Colonic mucosa (tissue), 4 donors: ENCODE measurements around the gene CASP12. TPM values are rescaled to one million over a fixed set of nuclear protein-coding genes. Genes with fewer than 3 reads are reported as not detected.
A peak's percentile ranks its signal among the peaks of the same experiment; 100 is the strongest.

Source experiments
- DNase-seq: peaks from one replicate; pipeline ENCODE4 v3.0.0-alpha.2; 2020
- H3K27ac ChIP-seq: fragments of 200-600 bp; one replicate; pipeline ENCODE4 v1.8.0; 2021
- H3K27me3 ChIP-seq: fragments of 200-600 bp; one replicate; pipeline ENCODE4 v1.8.0; 2021
- H3K36me3 ChIP-seq: fragments of 200-600 bp; one replicate; pipeline ENCODE4 v1.8.0; 2021
- H3K4me1 ChIP-seq: fragments of 200-600 bp; one replicate; pipeline ENCODE4 v1.8.0; 2021; ENCODE audit warnings: mild to moderate bottlenecking
- H3K4me3 ChIP-seq: fragments of 200-600 bp; one replicate; pipeline ENCODE4 v1.8.0; 2021
- H3K9ac ChIP-seq, 2 donors: one replicate each; pipeline ENCODE4 v1.7.0; 2013; ENCODE audit warnings: control low read depth in 2 of 2, low read depth in 2 of 2, low read length in 2 of 2
- H3K9me3 ChIP-seq: fragments of 200-600 bp; one replicate; pipeline ENCODE4 v1.8.0; 2021
- intact Hi-C: fragments of 100-400 bp; cut with DNase I; formaldehyde crosslinking; loops from one replicate; pipeline ENCODE4 v1.14.1; 2022
- total RNA-seq, 2 donors: library from RNA; stranded (reverse); fragmentation: NEBNext Ultra II Directional in 1 of 2; extraction: Animal tissue kit (Norgen Biotek cat#: 25700) in 1 of 2; gene quantifications; one replicate each; pipeline ENCODE4 v1.2.1, GENCODE V29; 2021
- TF ChIP-seq, protein P1 (sequence below): fragments of 200-600 bp; IDR thresholded peaks from one replicate; pipeline ENCODE4 v1.8.0; 2022; ENCODE audit warnings: antibody characterized with exemption, mild to moderate bottlenecking
- donor health status: healthy.
- donor health status: DM: no; HTN: no; CAD: no.
- donor health status: DM: no; HTN: no; CAD: no.

Gene CASP12
- total RNA-seq, 2 donors from 2014 or later, result 0.27 TPM; not detected in 1

DNA sequence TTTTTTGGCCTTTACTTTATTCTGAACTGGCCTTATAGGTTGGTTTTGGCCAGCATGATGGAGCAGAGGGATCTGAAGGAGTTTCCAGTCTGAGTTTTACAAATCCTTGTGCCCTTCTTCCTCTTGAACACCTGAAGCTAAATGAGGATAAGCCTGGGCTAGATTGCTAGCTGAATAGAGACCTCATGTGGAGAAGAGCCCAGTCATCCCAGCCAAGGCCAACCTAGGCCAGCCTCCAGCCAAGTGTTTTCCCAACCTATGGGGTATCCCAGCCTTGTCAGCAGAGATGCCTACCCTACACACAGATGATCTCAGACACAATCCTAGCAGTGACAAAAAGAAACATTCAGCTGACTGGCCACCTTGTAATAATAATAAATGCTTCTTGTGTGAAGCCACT is 966 bp upstream of the CASP12 start:
- Histone ChIP-seq H3K4me1 (no peaks in the 10 kb centered on the region), H3K27me3 (no peaks in the 10 kb centered on the region), H3K27ac (no peak overlapping the region)

DNA sequence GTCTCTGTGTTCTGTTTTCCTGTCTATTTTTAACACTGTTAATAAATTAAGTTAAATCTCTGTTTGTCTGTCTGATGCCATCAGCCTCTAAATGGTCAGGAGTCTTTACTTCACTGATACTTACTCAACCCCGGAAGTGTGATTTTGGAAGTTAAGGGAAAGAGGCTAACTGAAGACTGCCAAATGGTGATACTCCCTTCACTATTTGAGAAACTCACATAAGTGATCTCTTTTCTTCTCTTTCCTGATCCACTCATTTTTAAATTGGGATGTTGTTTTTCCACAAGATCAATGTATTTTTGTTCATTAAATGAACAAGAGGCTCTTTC is 389 bp upstream of the CASP12 start:
- no peak overlapping the region for H3K4me3 ChIP-seq
- no peaks in the 10 kb centered on the region for H3K27me3 ChIP-seq
- DNase-seq, result no peak
- H3K4me1 ChIP-seq, result no peaks in the 10 kb centered on the region
- H3K27ac ChIP-seq, result peak overlapping the region; percentile 49
- H3K36me3 ChIP-seq, result no peaks in the 10 kb centered on the region
- intact Hi-C loops, result no loop called here
- TF ChIP-seq, protein P1, sequence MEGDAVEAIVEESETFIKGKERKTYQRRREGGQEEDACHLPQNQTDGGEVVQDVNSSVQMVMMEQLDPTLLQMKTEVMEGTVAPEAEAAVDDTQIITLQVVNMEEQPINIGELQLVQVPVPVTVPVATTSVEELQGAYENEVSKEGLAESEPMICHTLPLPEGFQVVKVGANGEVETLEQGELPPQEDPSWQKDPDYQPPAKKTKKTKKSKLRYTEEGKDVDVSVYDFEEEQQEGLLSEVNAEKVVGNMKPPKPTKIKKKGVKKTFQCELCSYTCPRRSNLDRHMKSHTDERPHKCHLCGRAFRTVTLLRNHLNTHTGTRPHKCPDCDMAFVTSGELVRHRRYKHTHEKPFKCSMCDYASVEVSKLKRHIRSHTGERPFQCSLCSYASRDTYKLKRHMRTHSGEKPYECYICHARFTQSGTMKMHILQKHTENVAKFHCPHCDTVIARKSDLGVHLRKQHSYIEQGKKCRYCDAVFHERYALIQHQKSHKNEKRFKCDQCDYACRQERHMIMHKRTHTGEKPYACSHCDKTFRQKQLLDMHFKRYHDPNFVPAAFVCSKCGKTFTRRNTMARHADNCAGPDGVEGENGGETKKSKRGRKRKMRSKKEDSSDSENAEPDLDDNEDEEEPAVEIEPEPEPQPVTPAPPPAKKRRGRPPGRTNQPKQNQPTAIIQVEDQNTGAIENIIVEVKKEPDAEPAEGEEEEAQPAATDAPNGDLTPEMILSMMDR, result no peak
- no peak overlapping the region for H3K9ac ChIP-seq
- H3K9me3 ChIP-seq, result no peaks in the 10 kb centered on the region

More for the DNA sequence above, 966 bp upstream of the CASP12 start:
- intact Hi-C loops, result no loop called here
- no peaks in the 10 kb centered on the region for H3K36me3 ChIP-seq
- H3K9me3 ChIP-seq, result no peaks in the 10 kb centered on the region
- no peak for DNase-seq
- TF ChIP-seq, protein P1, result no peak
- H3K9ac ChIP-seq, result no peak overlapping the region
- H3K4me3 ChIP-seq, result no peak overlapping the region

DNA sequence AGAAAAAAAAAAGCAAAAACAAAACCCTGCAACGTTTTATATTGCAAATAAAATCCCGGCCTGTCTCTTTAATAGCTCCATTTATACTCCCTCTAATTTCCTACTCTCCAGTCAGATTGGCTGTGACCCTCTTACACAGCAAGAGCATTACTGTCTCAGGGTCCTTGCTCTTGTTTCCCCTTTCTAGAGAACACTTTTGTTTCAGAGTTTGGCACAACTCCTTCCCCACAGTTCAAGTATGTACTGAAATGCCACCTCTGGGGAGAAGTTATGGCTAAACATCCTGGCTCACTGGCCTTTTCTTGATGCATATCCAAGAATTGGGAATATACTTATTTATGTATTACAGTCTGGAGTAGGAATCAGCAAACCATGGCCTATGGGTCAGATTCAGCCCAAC is 2.6 kb downstream of the CASP12 start:
- TF ChIP-seq, protein P1, result no peak
- no peaks in the 10 kb centered on the region for H3K4me1 ChIP-seq
- H3K9ac ChIP-seq, result no peak overlapping the region
- DNase-seq, result no peak
- H3K27ac ChIP-seq, result no peak overlapping the region
- intact Hi-C loops, result no loop called here
- no peak overlapping the region for H3K4me3 ChIP-seq
- no peaks in the 10 kb centered on the region for H3K9me3 ChIP-seq
- H3K27me3 ChIP-seq, result no peaks in the 10 kb centered on the region
- no peaks in the 10 kb centered on the region for H3K36me3 ChIP-seq

DNA sequence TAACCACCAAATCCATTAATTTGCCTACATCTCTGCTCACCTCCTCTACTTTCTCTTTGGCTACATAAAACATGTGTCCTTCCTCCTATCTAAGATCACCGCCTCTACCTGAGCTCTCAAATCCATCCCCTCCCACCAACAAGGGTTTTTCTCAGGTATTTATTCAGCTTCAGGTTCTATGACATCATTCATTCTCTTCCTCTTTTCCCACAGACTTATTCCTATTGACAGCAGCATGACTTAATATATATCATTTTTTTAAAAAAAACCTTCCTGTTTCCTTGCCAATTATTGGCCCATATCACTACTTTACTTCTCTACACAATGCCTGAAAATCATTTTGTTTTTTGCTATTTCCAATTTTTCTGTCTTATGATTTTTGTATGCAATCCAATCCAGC is 4.4 kb downstream of the CASP12 start:
- no peaks in the 10 kb centered on the region for H3K9me3 ChIP-seq
- intact Hi-C loops, result no loop called here

DNA sequence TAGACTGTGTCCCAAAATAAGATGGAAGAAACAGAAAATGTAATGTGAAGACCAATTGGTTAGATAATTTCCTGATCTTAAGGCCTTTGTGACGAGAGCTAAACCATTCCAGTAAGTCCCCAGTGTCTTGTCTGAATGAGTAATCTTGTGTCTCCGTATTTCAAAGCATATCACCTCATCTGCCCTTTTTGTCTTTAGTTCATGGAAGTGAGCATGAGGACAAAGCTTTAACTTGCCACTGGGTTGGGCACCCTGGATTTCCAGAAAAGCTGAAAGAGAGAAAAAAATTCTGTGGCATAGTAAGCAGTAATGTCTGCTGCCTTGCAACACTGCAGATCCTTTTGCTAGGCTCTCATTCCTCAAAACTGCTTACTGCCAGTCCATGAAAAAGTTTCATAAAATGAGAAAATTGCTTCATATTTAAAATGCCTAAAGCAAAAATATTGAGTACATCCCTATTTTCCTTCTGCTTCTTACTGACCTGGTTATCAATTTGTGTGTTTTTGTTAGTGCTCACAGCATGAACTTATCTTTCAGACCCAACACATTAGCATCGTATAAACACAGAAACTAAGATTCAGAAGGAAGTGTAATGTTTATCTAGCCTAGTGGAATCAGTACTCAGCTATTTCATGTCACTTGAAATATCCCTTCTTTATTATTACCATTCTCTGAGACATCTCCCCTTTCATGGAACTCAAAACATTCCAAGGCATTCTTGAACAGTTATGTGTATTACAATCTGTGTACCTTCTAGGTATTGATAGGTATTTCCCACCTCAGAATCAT is 5.3 kb downstream of the CASP12 start:
- Histone ChIP-seq H3K9ac (no peak overlapping the region), H3K27ac (no peak overlapping the region), H3K9me3 (no peaks in the 10 kb centered on the region), H3K36me3 (no peaks in the 10 kb centered on the region), H3K27me3 (no peaks in the 10 kb centered on the region), H3K4me1 (no peaks in the 10 kb centered on the region), H3K4me3 (no peak overlapping the region)
- intact Hi-C loops, result no loop called here
- TF ChIP-seq, protein P1, result no peak
- DNase-seq, result no peak

More for the DNA sequence above, 4.4 kb downstream of the CASP12 start:
- H3K9ac ChIP-seq, result no peak overlapping the region
- no peaks in the 10 kb centered on the region for H3K4me1 ChIP-seq
- no peak overlapping the region for H3K27ac ChIP-seq
- TF ChIP-seq, protein P1, result no peak
- H3K36me3 ChIP-seq, result no peaks in the 10 kb centered on the region
- no peaks in the 10 kb centered on the region for H3K27me3 ChIP-seq
- DNase-seq, result no peak
- H3K4me3 ChIP-seq, result no peak overlapping the region
